GM18951 (cell line): ENCODE data around the gene NQO2.
"Not testable (repeated sequence)": the region's sequence is repeated elsewhere in the genome, so short reads cannot be mapped to it uniquely, and the experiment has no call there.

Experiments
- POLR2A ChIP-seq: IDR thresholded peaks from 4 replicates; pipeline ENCODE4 v1.6.1; 2011; ENCODE audit warnings: mild to moderate bottlenecking; ENCODE audit not compliant: insufficient read length, insufficient read depth; ENCODE audit errors: extremely low read depth
- in situ Hi-C: fragments of 300-500 bp; cut with MboI; formaldehyde crosslinking; loops from one replicate; pipeline ENCODE4 v1.12.0; 2022; ENCODE audit warnings: low sequenced_read_pairs, mixed read lengths, inconsistent platforms; ENCODE audit not compliant: unreplicated experiment

The NQO2 gene

GRCh38 chr6:3061501-3061941 is 61.8 kb downstream of the NQO2 start:
- in situ Hi-C loops = no loop called here
- TF ChIP-seq POLR2A = no peak

DNA sequence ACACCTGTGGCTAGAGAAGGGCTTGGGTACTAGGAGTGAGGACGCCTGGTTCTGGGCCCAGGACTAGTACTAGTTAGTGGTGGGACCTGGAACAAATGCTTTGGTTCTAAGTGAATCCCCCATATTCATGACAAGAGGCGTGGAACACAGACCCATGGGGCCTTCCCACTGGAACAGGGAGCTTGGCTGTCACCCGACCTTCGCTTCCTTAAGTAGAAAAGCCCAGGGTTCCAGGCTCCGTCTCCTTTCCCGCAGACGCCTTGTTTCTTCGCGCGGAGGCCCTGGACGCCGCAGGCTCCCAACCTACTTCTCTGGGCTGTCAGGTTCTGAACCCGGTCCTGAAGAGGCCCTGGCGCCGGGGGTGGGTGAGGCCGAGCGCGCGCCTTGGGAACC is 63.6 kb downstream of the NQO2 start:
- in situ Hi-C loops = not testable (repeated sequence)

DNA sequence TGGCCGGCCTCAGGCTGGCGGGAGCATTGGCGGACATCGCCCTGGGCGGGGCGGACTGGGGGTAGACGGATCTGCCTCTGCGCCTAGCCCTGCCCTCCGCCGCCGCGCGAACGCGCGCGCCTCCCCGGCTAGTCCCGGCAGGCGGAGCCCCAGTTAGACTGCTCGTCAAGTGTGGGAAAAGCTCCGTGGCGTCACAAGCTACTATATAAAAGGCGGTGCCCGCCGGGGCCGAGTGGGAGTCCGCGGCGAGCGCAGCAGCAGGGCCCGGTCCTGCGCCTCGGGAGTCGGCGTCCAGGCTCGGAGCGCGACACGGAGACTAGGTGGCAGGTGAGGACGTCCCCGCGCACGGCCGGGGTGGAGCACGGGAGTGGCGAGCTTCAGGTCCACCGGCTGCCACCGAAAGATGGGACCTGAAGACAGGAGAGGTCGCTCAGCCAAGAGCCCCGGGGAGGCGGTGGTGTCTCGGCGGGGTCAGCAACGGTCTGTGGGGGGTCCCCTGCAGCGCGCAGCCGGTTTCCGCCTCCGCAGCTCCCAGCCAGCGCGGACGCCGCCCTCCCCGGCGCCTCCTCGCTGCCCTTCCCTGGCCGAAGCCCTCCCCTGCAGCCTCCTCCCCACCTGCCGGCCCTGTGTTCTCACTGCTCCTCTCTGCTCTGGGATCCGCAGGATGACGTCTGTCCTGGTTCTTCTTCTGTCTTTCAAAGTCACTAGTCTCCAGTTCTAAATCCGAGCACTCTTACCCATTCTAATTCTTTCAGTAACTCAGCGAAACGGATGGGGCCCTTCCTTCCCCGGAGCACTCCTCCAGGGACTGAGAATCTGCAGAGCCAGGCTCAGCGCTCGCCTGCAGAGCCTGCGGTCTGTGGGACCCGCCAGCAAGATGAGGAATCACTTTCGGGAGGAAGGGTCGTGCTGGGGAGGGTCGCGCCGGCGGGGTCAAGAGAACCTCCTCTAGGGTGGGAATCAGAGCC is 64.3 kb downstream of the NQO2 start:
- in situ Hi-C loops = no loop called here
- TF ChIP-seq POLR2A = peak; percentile 89

- peak; percentile 79 for TF ChIP-seq POLR2A
- in situ Hi-C loops = no loop called here
Observed at GRCh38 chr6:3068329-3069214, 68.9 kb downstream of the NQO2 start, which contains the start of gene RIPK1. TSS of gene RIPK1 (plus strand) at chr6:3068494. CDS start at chr6:3076824, 8,330 bp downstream.
